ENCODE measurements around the gene ADGRF4. TPM values are rescaled to one million over a fixed set of nuclear protein-coding genes. Genes with fewer than 3 reads are reported as not detected.

ADGRF4 gene
- total RNA-seq, 1 experiment from 2014 or later: not detected

- Histone ChIP-seq H3K27ac (ENCODE audit: insufficient read length, low read depth, low read length) (no peak overlapping the region), H4K8ac (replicated peaks; ENCODE audit: insufficient read length, low read depth, low read length) (no peak overlapping the region), H3K14ac (ENCODE audit: insufficient read depth, low read length) (no peak overlapping the region), H3K18ac (ENCODE audit: insufficient read length, low read depth, low read length) (no peak overlapping the region), H3K4me1 (ENCODE audit: insufficient read depth, low read length) (no peaks in the 10 kb centered on the region; the same call in 1 of the 2 replicates), H3T11ph (ENCODE audit: low read length) (no peak overlapping the region), H3K27me3 (ENCODE audit: insufficient read depth, low read length) (no peaks in the 10 kb centered on the region), H3K23me2 (ENCODE audit: insufficient read length, low read depth, low read length, poor library complexity, severe bottlenecking) (no peaks in the 10 kb centered on the region), H4K91ac (ENCODE audit: insufficient read length, low read depth, low read length) (no peak overlapping the region), H3K79me2 (ENCODE audit: insufficient read depth, low read length) (no peaks in the 10 kb centered on the region), H2BK15ac (ENCODE audit: low read depth, low read length) (no peak overlapping the region), H2AFZ (ENCODE audit: low read length) (no peak overlapping the region), H2BK120ac (ENCODE audit: low read depth, low read length, poor library complexity, severe bottlenecking) (no peak overlapping the region), H3K9me3 (ENCODE audit: control insufficient read depth, low read depth, low read length) (no peaks in the 10 kb centered on the region), H2AK5ac (ENCODE audit: insufficient read length, low read length) (no peak overlapping the region), H3K4me2 (ENCODE audit: insufficient read depth, insufficient read length, low read length) (no peak overlapping the region), H2BK20ac (ENCODE audit: low read depth, low read length, poor library complexity, severe bottlenecking) (no peak overlapping the region), H3K56ac (ENCODE audit: insufficient read length, low read depth, low read length) (no peak overlapping the region), H2BK12ac (ENCODE audit: insufficient read length, low read depth, low read length) (no peak overlapping the region), H3K9ac (ENCODE audit: extremely low read depth, insufficient read length, low read length) (no peak overlapping the region), H4K20me1 (ENCODE audit: control insufficient read depth, insufficient read depth, insufficient read length) (no peaks in the 10 kb centered on the region), H4K5ac (ENCODE audit: insufficient read length, low read depth, low read length) (no peak overlapping the region), H2BK5ac (ENCODE audit: insufficient read length, low read length) (no peak overlapping the region), H3K79me1 (ENCODE audit: insufficient read depth, low read depth, low read length, poor library complexity, severe bottlenecking) (no peaks in the 10 kb centered on the region), H3K4ac (ENCODE audit: low read depth, low read length) (no peak overlapping the region), H3K23ac (ENCODE audit: insufficient read length, low read depth, low read length) (no peak overlapping the region)
- Mint-ChIP-seq H3K36me3 (ENCODE audit: insufficient read depth in 1 of 3, low read depth in 3 of 3) (no peaks in the 10 kb centered on the region), H3K4me3 (no peak overlapping the region), H3K4me1 (peaks cover 5 to 6% of the 10 kb centered on the region in 2 experiments; a peak in 3 of 4 replicates), H3K27me3 (ENCODE audit: low read depth) (no peaks in the 10 kb centered on the region), H3K9me3 (no peaks in the 10 kb centered on the region; a peak in 1 of 5 replicates), H3K27ac (no peak overlapping the region)
- TF ChIP-seq CTCF (conservative IDR thresholded peaks at IDR 0.05): no peak
- WGBS (ENCODE audit: extremely low coverage, insufficient read length, low lambda C conversion rate): no CpG with 5 or more reads among the region's 2 CpGs
- DNase-seq: no peak
Observed at GRCh38 chr6:47697925-47698324, 455 bp upstream of the ADGRF4 start.

Data from H9 (cell line).